NT2/D1 (cell line): ENCODE measurements around the gene PHACTR4.

Experiments
- SUZ12 ChIP-seq: IDR thresholded peaks from 2 replicates; pipeline ENCODE4 v1.6.1; 2011; ENCODE audit not compliant: insufficient read length, insufficient read depth; ENCODE audit errors: extremely low read depth
- ZNF274 ChIP-seq: IDR thresholded peaks from 2 replicates; pipeline ENCODE4 v1.6.1; 2011; ENCODE audit warnings: mild to moderate bottlenecking, low read depth, low read length

DNA sequence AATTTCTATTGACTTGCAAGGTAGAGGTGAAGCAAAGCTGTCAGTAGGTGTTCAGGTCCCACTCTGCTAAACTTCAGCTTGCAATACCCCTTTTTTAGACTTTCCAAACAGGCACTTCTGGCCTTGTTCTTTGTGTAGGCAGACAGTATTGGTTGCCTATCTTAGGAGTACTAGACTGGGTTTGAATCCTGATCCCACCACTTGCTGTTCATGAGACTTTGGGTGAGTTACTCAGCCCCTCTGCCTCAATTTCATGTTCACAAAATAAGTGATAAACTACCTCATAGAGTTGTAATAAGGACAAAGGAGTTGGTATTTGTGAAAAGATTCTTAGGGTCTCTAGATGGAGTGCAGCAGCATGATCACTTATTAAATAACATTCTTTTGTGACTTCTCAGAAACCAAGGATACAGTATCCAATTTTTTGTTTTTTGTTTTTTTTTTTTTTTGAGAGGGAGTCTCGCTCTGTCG is 141.5 kb downstream of the PHACTR4 start:
- TF ChIP-seq SUZ12 = no peak
- TF ChIP-seq ZNF274 = no peak
